Measurements from ENCODE around the gene HOXD11. TPM values are rescaled to one million over a fixed set of nuclear protein-coding genes. Genes with fewer than 3 reads are reported as not detected.
A peak's percentile ranks its signal among the peaks of the same experiment; 100 is the strongest.

Gene HOXD11
- total and polyA plus RNA-seq, 2 of the 13 experiments (the other 11 are each of a cell fraction or from before 2014, with no cell fraction given): not detected

GRCh38 chr2:176140513-176141317, 33.6 kb downstream of the HOXD11 start (continued):
- TF ChIP-seq DZIP1 (CRISPR knock-in tag; IDR thresholded peaks at IDR 0.05) (peak; percentile 86; the same call in 1 of the 2 replicates), NFAT5 (CRISPR knock-in tag; IDR thresholded peaks at IDR 0.05) (no peak), MIXL1 (CRISPR knock-in tag; IDR thresholded peaks at IDR 0.05) (no peak), REST (IDR thresholded peaks at IDR 0.05; ENCODE audit: borderline replicate concordance in 1 of 2, low read depth in 1 of 2, low read length in 2 of 2) (no peak), PREB (CRISPR knock-in tag; IDR thresholded peaks at IDR 0.05) (no peak)
- TF ChIP-seq, protein P1, sequence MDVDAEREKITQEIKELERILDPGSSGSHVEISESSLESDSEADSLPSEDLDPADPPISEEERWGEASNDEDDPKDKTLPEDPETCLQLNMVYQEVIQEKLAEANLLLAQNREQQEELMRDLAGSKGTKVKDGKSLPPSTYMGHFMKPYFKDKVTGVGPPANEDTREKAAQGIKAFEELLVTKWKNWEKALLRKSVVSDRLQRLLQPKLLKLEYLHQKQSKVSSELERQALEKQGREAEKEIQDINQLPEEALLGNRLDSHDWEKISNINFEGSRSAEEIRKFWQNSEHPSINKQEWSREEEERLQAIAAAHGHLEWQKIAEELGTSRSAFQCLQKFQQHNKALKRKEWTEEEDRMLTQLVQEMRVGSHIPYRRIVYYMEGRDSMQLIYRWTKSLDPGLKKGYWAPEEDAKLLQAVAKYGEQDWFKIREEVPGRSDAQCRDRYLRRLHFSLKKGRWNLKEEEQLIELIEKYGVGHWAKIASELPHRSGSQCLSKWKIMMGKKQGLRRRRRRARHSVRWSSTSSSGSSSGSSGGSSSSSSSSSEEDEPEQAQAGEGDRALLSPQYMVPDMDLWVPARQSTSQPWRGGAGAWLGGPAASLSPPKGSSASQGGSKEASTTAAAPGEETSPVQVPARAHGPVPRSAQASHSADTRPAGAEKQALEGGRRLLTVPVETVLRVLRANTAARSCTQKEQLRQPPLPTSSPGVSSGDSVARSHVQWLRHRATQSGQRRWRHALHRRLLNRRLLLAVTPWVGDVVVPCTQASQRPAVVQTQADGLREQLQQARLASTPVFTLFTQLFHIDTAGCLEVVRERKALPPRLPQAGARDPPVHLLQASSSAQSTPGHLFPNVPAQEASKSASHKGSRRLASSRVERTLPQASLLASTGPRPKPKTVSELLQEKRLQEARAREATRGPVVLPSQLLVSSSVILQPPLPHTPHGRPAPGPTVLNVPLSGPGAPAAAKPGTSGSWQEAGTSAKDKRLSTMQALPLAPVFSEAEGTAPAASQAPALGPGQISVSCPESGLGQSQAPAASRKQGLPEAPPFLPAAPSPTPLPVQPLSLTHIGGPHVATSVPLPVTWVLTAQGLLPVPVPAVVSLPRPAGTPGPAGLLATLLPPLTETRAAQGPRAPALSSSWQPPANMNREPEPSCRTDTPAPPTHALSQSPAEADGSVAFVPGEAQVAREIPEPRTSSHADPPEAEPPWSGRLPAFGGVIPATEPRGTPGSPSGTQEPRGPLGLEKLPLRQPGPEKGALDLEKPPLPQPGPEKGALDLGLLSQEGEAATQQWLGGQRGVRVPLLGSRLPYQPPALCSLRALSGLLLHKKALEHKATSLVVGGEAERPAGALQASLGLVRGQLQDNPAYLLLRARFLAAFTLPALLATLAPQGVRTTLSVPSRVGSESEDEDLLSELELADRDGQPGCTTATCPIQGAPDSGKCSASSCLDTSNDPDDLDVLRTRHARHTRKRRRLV (CRISPR knock-in tag; IDR thresholded peaks at IDR 0.05): 0 out of 2 replicates have a peak, but pooled peaks have one; percentile 54
